ENCODE results near the gene DOHH.

DNA sequence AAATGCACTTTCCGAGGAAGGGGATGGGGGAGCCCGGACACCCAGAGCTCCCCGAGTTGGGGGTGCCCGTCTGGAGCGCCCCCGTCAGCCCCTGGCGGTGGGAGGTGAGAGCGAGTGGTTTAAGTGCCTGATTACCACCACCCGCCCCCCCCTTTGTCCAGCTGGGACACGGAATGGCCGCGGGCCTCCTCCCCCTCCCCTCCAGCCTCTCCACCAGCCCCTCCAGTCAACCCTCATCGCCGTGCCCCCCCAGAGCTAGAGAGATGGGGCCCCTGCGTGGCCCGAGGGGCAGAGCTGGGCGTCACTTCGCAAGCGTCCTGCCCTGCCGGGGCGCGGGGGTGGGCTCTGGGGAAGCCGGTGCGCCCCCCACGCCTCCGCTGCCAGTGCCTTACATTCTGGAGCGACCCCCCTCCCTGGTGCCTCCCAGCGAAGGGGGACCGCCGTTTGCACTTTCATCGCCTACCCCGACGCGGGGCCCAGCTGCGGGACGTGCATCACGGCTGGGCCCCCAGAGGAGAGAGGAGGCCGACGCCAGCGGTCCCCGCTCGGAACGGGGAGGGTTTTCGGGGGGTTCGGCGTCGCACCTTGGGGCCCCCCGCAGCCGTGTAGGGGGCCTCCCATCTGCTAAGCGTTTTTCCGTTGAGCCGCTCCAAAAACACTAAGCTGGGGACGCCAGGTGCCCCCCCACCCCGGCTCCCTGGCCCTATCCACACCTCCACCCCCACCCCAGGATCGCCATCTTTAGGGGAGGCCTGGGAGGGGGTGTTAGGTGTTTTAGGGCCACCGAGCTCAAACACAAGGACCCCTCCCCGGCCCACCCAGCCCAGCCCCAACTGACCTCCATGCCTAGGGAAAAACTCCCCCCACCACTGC lies 36.5 kb downstream of the DOHH start:
- TF ChIP-seq TAF1 (IDR thresholded peaks at IDR 0.05; ENCODE audit: borderline replicate concordance, low read depth, low read length) = no peak
- TF ChIP-seq POLR2AphosphoS5 (IDR thresholded peaks at IDR 0.05; ENCODE audit: low read depth, low read length) = no peak
- TF ChIP-seq POLR2A (IDR thresholded peaks at IDR 0.05; ENCODE audit: low read depth, low read length) = no peak

Data from GM12892 (cell line).